B cell (primary cell): Measurements from ENCODE around the gene TDRD9.

Source experiments
- EZH2 ChIP-seq: IDR thresholded peaks from 2 replicates; pipeline ENCODE4 v1.6.1; 2012; ENCODE audit warnings: borderline replicate concordance, low read depth, mild to moderate bottlenecking, moderate library complexity, low read length; ENCODE audit not compliant: insufficient read depth, poor library complexity, severe bottlenecking
- TF ChIP-seq, protein P1 (sequence below): fragments of 200-600 bp; IDR thresholded peaks from one replicate; pipeline ENCODE4 v1.8.0; 2022; ENCODE audit warnings: antibody characterized with exemption, mild to moderate bottlenecking

DNA sequence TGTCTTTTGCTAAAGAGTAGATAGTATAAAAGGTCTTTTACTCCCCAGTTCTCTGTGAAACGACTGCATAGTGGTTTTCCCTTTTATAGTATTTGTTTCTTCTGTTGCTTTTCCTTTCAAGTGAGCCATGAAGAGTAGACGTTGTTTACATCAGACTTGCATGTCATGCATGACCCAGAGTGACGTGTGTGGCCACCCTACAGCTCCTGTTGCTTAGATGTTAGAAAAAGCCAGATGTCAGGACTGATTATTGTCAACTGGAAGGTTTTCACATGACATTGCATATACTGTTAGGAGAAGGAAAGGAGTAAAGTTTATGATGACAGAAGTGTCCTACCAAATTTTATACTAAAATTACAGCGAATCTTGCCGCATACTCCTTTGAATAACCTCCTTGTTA, 15.4 kb downstream of the TDRD9 start:
- TF ChIP-seq, protein P1, sequence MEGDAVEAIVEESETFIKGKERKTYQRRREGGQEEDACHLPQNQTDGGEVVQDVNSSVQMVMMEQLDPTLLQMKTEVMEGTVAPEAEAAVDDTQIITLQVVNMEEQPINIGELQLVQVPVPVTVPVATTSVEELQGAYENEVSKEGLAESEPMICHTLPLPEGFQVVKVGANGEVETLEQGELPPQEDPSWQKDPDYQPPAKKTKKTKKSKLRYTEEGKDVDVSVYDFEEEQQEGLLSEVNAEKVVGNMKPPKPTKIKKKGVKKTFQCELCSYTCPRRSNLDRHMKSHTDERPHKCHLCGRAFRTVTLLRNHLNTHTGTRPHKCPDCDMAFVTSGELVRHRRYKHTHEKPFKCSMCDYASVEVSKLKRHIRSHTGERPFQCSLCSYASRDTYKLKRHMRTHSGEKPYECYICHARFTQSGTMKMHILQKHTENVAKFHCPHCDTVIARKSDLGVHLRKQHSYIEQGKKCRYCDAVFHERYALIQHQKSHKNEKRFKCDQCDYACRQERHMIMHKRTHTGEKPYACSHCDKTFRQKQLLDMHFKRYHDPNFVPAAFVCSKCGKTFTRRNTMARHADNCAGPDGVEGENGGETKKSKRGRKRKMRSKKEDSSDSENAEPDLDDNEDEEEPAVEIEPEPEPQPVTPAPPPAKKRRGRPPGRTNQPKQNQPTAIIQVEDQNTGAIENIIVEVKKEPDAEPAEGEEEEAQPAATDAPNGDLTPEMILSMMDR: no peak
- no peak for TF ChIP-seq EZH2
